HEK293 (cell line): ENCODE measurements around the gene MAPRE3.

Source experiments
- GLIS1 ChIP-seq: fragments of 450-650 bp; formaldehyde crosslinking; IDR thresholded peaks from 2 replicates; pipeline ENCODE4 v1.5.1; 2016; ENCODE audit warnings: missing biosample characterization, missing genetic modification characterization
- IKZF3 ChIP-seq: fragments of 450-650 bp; IDR thresholded peaks from 2 replicates; pipeline ENCODE4 v1.5.0; 2018; ENCODE audit warnings: missing biosample characterization, mild to moderate bottlenecking, missing genetic modification characterization, moderate library complexity
- KLF16 ChIP-seq: fragments of 450-650 bp; formaldehyde crosslinking; IDR thresholded peaks from 2 replicates; pipeline ENCODE4 v1.5.1; 2017; ENCODE audit warnings: missing biosample characterization, missing genetic modification characterization
- OSR2 ChIP-seq: fragments of 450-650 bp; formaldehyde crosslinking; IDR thresholded peaks from 2 replicates; pipeline ENCODE4 v1.5.1; 2016; ENCODE audit warnings: missing biosample characterization, missing genetic modification characterization
- SETDB1 ChIP-seq: IDR thresholded peaks from one replicate; pipeline ENCODE4 v1.6.1; 2017; ENCODE audit warnings: mild to moderate bottlenecking, low read length, moderate library complexity, mixed read lengths; ENCODE audit not compliant: insufficient read length
- TCF7L2 ChIP-seq: IDR thresholded peaks from 2 replicates; pipeline ENCODE4 v1.6.1; 2011; ENCODE audit warnings: low read depth, mild to moderate bottlenecking, inconsistent platforms, low read length, moderate library complexity, borderline replicate concordance
- ZBTB11 ChIP-seq: fragments of 450-650 bp; formaldehyde crosslinking; conservative IDR thresholded peaks from 2 replicates; pipeline ENCODE4 v1.5.1; 2016; ENCODE audit warnings: low read depth, missing biosample characterization, missing genetic modification characterization
- ZBTB17 ChIP-seq: fragments of 450-650 bp; formaldehyde crosslinking; IDR thresholded peaks from 2 replicates; pipeline ENCODE4 v1.5.1; 2016; ENCODE audit warnings: missing biosample characterization, missing genetic modification characterization
- ZBTB21 ChIP-seq: fragments of 450-650 bp; formaldehyde crosslinking; IDR thresholded peaks from 2 replicates; pipeline ENCODE4 v1.5.1; 2017; ENCODE audit warnings: missing biosample characterization, missing genetic modification characterization
- ZBTB26 ChIP-seq: fragments of 450-650 bp; formaldehyde crosslinking; optimal IDR thresholded peaks from 2 replicates; pipeline ENCODE3; 2016; ENCODE audit warnings: missing biosample characterization, mild to moderate bottlenecking, missing genetic modification characterization
- ZBTB44 ChIP-seq: fragments of 450-650 bp; IDR thresholded peaks from 2 replicates; pipeline ENCODE4 v1.5.1; 2018; ENCODE audit warnings: missing biosample characterization, mild to moderate bottlenecking, missing genetic modification characterization
- ZBTB49 ChIP-seq: fragments of 450-650 bp; formaldehyde crosslinking; IDR thresholded peaks from 2 replicates; pipeline ENCODE4 v1.5.1; 2016; ENCODE audit warnings: missing biosample characterization, missing genetic modification characterization, low read depth
- ZBTB6 ChIP-seq: fragments of 450-650 bp; formaldehyde crosslinking; IDR thresholded peaks from 2 replicates; pipeline ENCODE4 v1.5.1; 2017; ENCODE audit warnings: missing biosample characterization, missing genetic modification characterization
- ZBTB8A ChIP-seq: fragments of 450-650 bp; formaldehyde crosslinking; IDR thresholded peaks from 2 replicates; pipeline ENCODE4 v1.5.1; 2016; ENCODE audit warnings: missing biosample characterization, missing genetic modification characterization
- ZFP69B ChIP-seq: fragments of 450-650 bp; formaldehyde crosslinking; IDR thresholded peaks from 2 replicates; pipeline ENCODE4 v1.5.1; 2016; ENCODE audit warnings: missing biosample characterization, missing genetic modification characterization
- ZNF132 ChIP-seq: fragments of 450-650 bp; formaldehyde crosslinking; IDR thresholded peaks from 2 replicates; pipeline ENCODE4 v1.5.1; 2017; ENCODE audit warnings: missing biosample characterization, missing genetic modification characterization, borderline replicate concordance
- ZNF155 ChIP-seq: fragments of 450-650 bp; formaldehyde crosslinking; IDR thresholded peaks from 2 replicates; pipeline ENCODE4 v1.5.1; 2016; ENCODE audit warnings: missing biosample characterization, missing genetic modification characterization
- ZNF16 ChIP-seq: fragments of 450-650 bp; formaldehyde crosslinking; IDR thresholded peaks from 2 replicates; pipeline ENCODE4 v1.5.1; 2016; ENCODE audit warnings: low read depth, missing biosample characterization, missing genetic modification characterization
- ZNF174 ChIP-seq: fragments of 450-650 bp; formaldehyde crosslinking; IDR thresholded peaks from 2 replicates; pipeline ENCODE4 v1.5.0; 2017; ENCODE audit warnings: missing biosample characterization, mild to moderate bottlenecking, missing genetic modification characterization
- ZNF211 ChIP-seq: fragments of 450-650 bp; formaldehyde crosslinking; IDR thresholded peaks from 2 replicates; pipeline ENCODE4 v1.5.1; 2016; ENCODE audit warnings: low read depth, missing biosample characterization, missing genetic modification characterization
- ZNF239 ChIP-seq: fragments of 450-650 bp; formaldehyde crosslinking; IDR thresholded peaks from 2 replicates; pipeline ENCODE4 v1.5.1; 2016; ENCODE audit warnings: missing biosample characterization, missing genetic modification characterization
- ZNF366 ChIP-seq: fragments of 450-650 bp; formaldehyde crosslinking; conservative IDR thresholded peaks from 2 replicates; pipeline ENCODE4 v1.5.1; 2016; ENCODE audit warnings: missing biosample characterization, missing genetic modification characterization
- ZNF473 ChIP-seq: fragments of 450-650 bp; formaldehyde crosslinking; IDR thresholded peaks from 2 replicates; pipeline ENCODE4 v1.5.1; 2017; ENCODE audit warnings: missing biosample characterization, missing genetic modification characterization
- ZNF571 ChIP-seq: fragments of 450-650 bp; formaldehyde crosslinking; IDR thresholded peaks from 2 replicates; pipeline ENCODE4 v1.5.0; 2017; ENCODE audit warnings: missing biosample characterization, missing genetic modification characterization
- ZNF580 ChIP-seq: fragments of 450-650 bp; formaldehyde crosslinking; IDR thresholded peaks from 2 replicates; pipeline ENCODE4 v1.5.1; 2016; ENCODE audit warnings: missing biosample characterization, missing genetic modification characterization
- ZNF658 ChIP-seq: fragments of 450-650 bp; formaldehyde crosslinking; IDR thresholded peaks from 2 replicates; pipeline ENCODE4; 2016; ENCODE audit warnings: missing biosample characterization, missing genetic modification characterization
- ZNF777 ChIP-seq: fragments of 450-650 bp; formaldehyde crosslinking; IDR thresholded peaks from 2 replicates; pipeline ENCODE4 v1.5.1; 2017; ENCODE audit warnings: missing biosample characterization, missing genetic modification characterization, borderline replicate concordance
- ZNF837 ChIP-seq: fragments of 450-650 bp; formaldehyde crosslinking; IDR thresholded peaks from 2 replicates; pipeline ENCODE4 v1.5.1; 2016; ENCODE audit warnings: missing biosample characterization, missing genetic modification characterization

MAPRE3 gene

GRCh38 chr2:26922405-26923188 is 47.8 kb upstream of the MAPRE3 start (continued):
- TF ChIP-seq ZBTB44 (tag by site-specific recombination) (0 out of 2 replicates have a peak, but pooled peaks have one; percentile 35), ZNF366 (tag by site-specific recombination) (peak; percentile 31; the same call in 1 of the 2 replicates), GLIS1 (peak; percentile 24; the same call in 1 of the 2 replicates), ZNF211 (no peak), SETDB1 (no peak), ZNF239 (tag by site-specific recombination) (no peak), OSR2 (tag by site-specific recombination) (peak; percentile 61), ZNF16 (tag by site-specific recombination) (no peak), ZBTB8A (tag by site-specific recombination) (no peak), TCF7L2 (no peak), ZNF658 (tag by site-specific recombination) (no peak), ZNF132 (tag by site-specific recombination) (no peak), ZBTB11 (tag by site-specific recombination) (no peak), ZBTB21 (tag by site-specific recombination) (no peak), ZNF837 (no peak), ZNF571 (tag by site-specific recombination) (no peak), ZNF155 (tag by site-specific recombination) (no peak), ZBTB26 (tag by site-specific recombination) (no peak), ZNF473 (tag by site-specific recombination) (no peak), ZBTB49 (no peak), KLF16 (tag by site-specific recombination) (no peak), IKZF3 (tag by site-specific recombination) (0 out of 2 replicates have a peak, but pooled peaks have one; percentile 13), ZNF174 (tag by site-specific recombination) (no peak), ZNF580 (tag by site-specific recombination) (no peak), ZNF777 (tag by site-specific recombination) (no peak), ZBTB6 (tag by site-specific recombination) (no peak), ZFP69B (tag by site-specific recombination) (no peak), ZBTB17 (tag by site-specific recombination) (peak; percentile 85)
